IPS DF 4.7 (cell line): Measurements from ENCODE around the gene EPHA2.
"Not testable (repeated sequence)": the region's sequence is repeated elsewhere in the genome, so short reads cannot be mapped to it uniquely, and the experiment has no call there.

Source experiments
- DNase-seq: peaks from one replicate; pipeline ENCODE4 v3.0.0-alpha.2; 2013; ENCODE audit warnings: low spot score; ENCODE audit errors: extremely low read depth

The EPHA2 gene

DNA sequence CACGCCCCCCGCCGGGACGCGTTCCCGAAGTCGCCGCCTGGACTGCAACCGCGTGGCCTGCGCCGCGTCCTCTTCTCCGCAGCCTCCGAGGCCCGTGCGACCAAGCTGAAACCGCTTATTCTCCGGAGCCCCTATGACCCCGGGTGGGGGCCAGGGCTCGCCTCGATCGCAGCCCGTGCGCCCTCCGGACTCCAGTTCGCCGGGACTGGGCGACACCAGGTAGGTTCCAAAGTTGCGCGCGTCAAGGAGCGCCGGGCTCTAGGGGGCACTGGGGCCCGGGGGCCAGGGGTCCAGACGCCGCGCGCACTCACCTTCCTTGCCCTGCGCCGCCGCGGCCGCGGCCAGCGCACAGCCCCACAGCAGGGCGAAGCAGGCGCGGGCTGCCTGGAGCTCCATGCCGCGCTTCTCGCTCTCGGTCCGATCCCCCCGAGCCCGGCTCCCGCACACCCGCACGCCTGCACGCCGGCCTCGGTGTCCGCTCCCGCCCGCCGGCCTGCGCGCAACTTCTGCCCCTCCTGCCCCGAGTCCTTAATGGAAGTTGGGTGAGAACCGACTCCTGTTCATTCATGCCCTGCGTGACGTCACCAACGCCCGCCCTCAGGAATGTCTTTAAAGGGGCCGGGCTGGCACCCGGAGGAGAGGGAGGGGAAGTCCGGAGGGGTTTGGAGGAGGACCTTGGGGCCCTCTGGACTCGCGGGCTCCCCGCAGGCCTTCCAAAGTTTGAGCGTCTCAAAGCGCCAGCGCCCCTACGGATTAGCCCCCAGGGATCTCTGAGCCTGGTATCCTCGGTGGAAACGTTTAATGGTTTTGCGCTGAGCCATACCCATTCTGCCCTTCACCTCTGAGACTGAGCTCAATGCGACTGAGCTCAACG is at the start of gene EPHA2:
TSS of gene EPHA2 (minus strand) at position 533 of the 874 bp plus-strand sequence. CDS start at position 396, 137 bp downstream.
- DNase-seq, result no peak

DNA sequence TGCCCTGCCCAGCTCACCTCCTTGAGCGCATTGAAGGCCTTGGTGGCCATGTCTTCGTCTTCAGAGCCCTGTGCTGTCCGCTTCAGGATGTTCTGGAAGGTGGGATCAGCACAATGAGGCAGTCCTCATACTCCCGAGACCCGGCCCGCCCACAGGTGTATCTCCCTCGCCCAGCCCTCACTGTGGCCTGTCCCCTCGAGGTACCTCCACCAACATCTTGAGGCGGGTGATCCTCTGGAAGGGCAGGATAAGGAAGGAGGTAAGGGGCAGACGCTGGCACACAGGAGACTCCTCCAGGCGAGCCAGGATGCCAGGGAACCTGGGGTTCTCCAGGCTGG is 49.4 kb upstream of the EPHA2 start:
- DNase-seq, result no peak

DNA sequence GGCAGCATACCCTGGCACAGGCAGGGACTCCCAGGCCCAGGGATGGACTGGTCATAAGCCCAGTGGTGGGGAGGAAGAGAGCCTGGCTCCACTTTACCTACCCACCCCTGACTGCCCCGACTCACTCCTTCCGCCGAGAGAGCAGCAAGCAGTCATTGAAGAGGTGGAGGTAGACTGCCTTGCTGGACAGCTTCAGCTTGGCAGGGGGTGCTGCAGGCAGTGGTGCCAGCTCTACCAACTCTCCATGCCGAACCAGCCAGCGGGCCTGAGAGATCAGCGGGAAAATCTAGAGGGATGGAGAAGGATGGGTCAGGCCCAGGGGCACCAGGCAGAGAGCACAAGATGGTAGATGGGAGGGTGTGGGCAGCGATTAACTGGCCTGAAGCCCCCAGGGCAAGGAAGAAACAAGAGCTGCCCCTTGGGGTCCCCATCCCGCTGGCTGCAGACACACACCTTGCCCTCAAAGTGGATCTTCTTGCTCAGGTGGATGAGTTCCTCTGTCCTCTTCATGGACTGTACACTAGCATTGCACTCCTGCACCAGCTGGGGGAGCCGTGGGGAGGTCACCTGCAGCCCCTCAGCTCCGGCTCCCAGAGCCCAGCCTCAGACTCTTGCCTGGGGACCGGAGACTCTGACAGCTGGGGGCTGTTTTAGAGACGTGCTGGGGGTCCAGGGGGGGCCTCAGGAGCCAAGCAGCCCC is 48.9 kb upstream of the EPHA2 start:
- DNase-seq, result no peak

DNA sequence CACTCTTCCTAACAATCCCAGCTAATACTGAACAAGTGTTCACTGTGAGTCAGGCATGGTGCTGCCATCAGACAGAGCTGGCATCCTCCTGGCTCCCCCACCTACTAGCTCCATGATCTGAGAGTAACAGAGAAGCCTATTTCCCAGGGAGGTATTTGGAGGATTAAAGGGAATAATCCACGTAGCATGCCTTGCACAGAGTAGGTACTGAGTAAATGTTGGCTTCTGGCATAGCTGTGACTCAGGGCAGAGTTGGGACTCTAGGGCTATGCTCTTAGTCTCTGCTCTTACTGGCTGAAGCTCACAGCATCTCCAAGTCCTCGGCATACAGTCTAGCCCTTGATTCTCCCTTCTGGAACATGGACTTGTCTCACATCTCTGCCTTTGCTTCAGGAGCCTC is 48.3 kb upstream of the EPHA2 start:
- DNase-seq, result no peak

DNA sequence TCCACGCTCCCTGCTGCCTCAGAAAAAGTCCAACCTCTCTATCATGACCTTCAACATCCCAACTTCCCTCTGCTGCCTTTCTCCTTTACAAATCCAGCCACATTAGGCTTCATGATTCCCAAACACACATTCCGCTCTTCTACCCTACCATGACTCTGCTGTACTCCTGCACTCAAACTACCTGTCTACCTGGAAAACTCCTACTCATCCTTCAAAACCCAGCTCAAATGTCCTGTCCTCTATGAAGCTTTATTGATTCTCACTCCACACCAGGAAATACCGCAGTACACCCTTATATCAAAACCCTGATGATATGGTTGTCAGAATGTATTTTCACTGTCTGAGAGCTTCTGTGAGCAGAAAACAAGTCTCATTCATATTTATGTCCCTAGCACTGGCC is 47.7 kb upstream of the EPHA2 start:
- no peak for DNase-seq

DNA sequence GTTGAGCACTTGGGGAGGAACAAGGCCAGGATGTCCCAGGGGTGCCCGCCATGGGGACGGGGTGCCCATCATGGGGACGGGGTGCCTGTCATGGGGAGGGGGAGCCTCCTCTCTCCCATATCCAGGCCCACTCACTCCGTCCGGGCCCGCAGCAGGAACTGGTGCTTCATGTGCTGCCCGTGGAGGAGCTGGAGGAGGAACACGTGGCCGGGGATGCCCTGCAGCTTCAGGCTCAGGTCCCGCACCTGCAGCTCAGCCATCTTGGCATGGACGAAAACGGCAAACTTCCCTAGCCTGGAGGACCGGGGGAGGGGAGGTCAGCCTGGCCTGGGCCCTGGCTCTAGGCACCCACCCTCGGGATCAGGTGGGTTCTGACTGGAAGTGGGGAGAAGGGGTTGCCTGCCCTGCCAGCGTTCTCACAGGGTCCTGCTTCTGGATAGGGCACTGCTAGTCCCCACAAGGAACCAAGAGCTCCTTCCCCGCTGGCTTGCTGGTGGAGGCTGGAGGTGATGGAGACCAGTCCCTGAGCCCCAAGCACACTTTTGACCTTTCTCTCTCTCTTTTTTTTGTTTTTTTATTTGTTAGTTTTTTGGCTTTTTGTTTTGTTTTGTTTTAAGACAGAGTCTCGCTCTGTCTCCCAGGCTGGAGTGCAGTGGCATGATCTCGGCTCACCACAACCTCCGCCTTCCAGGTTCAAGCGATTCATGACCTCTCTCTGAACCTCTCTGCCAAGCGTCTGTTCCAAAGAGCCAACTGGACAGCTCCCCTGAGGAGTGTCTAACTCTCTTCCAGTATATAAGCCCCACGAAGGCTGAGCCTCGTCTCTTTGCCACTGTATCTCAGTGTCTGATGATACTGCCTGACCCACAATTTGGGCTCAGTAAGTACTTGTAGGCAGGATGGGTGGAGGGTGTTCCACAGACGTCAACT is 46.7 kb upstream of the EPHA2 start:
- no peak for DNase-seq

DNA sequence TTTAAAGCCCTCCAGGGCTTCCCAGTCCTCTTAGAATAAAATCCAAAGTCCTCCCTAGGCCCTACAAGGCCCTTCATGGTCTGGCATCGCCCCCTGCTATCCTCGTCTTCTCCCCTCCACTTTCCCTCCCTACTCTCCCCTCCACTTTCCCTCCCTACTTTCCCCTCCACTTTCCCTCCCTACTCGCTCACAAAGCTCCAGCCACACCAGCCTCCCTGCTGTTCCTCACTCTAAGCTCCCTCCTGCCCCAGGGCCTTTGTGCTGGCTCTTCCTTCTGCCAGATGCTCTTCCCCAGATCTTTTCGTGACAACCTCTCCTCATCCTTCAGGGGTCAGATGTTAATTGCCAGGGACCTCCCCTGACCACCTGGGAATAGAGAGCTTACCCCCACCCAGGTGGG is 43.8 kb upstream of the EPHA2 start:
- no peak for DNase-seq

DNA sequence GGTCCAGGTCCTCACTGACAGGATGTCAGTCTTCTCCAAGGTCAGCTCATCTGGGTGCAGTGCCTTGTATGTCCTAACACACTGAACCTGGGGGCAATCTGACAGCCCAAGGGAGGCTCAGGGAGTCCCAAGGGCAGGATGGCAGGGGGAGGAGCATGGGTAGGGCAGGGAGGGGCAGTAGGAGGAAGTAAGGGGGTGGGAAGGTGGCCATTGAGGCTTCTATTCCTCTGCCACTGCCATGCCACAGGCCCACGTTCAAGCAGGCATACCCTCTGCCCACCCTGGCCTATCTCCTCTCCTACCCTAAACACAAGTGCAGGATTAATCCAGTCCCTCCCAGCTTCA is 43.3 kb upstream of the EPHA2 start:
- no peak for DNase-seq

DNA sequence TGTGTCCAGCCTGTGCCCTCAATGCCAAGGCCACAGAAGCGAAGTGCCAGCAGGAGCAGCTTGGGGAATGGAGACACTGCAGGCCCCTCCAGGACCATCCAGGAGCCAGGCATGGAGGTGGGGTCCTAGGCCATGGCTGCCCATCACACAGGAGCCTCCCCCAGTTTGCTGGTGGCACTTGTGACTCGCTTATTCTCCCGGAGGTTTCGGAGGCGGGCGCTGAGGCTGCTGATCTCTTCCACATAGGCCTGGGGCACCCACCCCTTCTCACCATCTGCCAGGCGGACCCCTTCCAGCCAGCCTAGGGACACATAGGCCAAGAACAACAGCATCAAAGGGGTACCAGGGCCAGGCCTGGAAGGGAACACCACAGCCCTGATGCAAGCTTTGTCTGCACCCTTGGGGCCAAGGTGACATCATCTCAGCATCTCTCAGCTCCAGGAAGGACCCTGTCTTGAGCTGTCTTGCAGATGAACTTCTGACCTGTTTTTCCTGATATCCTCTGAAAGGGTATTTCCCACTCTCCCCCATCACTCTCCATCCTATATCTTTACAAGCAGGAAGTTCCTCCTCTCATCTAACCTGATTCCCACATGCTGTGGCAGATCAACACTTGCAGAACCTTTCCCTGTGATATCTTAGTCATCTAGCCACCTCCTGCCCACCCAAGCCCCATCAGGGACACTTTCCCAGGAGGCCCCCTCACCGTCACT is 42.7 kb upstream of the EPHA2 start:
- DNase-seq, result no peak

DNA sequence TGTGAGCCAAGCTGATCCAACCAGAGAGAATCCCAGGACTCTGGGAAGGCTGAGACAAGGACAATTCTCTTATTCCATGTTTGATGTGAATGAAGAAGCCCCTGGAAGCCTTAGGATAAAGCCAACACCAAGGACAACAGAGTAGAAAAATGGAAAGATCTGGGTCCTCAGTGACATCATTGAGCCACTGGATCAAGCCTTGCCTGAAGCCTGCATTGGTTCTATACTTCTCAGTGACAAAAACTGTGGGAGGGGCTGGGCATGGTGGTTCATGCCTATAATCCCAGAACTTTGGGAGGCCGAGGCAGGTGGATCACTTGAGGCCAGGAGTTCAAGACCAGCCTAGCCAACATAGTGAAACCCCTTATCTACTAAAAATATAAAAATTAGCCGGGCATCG is 41.0 kb upstream of the EPHA2 start:
- no peak for DNase-seq

DNA sequence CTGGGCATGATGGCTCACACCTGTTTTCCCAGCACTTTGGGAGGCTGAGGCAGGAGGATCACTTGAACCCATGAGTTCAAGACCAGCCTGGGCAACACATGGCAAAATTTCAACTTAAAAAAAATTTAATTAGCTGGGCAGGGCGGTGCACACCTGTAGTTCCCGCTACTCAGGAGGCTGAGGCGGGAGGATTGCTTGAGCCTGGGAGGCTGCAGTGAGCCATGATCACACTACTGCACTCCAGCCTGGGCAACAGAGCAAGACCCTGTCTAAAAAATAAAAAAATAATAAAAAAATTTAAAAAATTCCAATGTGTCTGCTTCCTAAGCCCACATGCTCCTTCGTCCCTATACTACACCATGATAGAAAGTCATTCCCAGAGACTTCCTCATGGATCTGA is 40.3 kb upstream of the EPHA2 start:
- not testable (repeated sequence) for DNase-seq

DNA sequence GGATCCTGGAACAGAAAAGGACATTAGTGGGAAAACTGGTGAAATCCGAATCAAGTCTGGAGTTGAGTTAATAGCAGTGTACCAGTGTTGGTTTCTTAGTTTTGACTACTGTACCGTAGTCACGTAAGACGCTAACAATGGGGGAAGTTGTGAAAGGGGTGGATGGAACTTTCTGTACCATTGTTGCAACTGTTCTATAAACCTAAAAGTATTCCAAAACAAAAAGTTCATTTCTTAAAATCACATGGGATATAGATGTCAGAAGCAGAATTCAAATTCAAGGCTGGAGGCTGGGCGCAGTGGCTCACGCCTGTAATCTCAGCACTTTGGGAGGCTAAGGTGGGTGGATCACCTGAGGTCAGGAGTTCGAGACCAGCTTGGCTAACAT is 39.6 kb upstream of the EPHA2 start:
- no peak for DNase-seq

DNA sequence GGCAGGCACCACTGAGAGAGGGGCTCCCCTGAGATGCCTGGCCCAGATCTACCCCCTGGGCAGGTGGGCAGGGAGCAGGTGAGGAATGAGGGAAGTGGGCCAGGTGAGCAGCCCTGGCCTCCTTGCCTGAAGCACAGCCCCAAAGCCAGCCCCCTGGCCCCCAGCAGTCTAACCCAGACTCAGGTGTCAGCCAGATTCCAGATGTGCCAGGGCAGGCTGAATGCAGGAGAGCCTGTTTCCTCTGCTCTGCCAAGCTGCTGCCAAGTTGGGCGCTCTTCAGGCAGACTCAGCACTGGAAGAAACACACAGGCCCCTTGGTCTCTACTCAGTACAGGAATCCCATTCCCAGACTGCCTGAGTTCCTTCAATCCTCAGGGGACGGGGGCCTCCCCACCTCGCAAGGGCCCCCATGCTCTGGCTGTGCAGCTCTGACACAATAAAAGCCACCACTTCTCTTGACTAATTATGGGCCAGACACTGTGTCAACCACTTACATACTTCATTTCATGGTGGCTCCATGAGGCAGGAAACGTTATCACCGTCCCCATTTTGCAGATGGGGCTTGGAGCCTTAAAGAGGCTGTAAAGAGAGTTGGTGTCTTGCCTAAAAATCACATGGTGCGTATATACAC is 36.2 kb upstream of the EPHA2 start:
- DNase-seq, result no peak

DNA sequence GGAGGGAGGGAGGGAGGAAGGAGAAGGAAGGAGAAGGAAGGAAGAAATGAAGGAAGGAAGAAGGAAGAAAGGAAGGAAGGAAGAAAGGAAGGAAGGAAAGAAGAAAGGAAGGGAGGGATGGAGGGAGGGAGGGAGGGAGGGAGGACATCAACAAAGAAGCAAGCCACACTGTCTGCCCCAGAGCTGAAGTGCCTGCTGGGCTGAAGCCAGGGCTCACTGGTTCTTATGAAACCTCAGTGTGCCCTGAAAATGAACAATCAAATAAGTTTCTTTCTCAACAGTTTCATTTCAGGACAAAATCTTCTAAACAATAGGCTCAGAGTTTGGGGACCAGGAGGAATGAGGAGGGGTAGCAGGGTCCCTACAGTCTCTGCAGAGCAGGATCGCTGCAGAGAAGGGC is 35.4 kb upstream of the EPHA2 start:
- no peak for DNase-seq

DNA sequence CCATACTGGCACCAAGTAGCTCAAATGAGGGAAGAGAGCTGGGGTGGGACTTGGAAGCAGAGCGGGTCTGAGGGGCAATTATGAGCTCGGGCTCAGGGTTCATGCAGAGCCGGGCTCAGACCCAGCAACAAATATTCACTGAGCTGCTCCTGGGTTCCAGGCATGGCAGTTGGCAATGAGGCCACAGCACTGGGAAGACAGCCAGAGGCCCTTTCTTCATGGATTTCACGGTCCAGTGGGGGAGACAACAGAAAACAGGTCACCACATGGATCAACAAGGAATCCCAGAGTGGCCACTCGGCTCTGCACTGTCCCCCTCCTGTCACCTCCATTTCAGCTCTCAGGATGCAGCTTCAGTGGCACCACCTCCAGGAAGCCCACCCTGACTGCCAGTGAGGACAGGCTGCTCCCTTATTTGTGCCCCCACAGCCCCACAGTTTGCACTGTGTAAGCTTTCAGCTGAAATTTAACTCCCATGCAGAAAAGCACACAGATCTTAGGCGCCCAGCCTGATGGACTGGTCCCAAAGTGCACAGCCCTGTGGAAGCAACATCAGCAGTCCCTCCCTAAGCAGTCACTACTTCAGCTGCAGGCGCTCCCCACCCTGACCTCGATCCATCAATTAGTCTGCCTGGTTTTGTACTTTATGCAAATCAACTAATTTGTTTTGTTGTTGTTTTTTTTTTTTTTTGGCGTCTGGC is 34.2 kb upstream of the EPHA2 start:
- DNase-seq, result no peak

DNA sequence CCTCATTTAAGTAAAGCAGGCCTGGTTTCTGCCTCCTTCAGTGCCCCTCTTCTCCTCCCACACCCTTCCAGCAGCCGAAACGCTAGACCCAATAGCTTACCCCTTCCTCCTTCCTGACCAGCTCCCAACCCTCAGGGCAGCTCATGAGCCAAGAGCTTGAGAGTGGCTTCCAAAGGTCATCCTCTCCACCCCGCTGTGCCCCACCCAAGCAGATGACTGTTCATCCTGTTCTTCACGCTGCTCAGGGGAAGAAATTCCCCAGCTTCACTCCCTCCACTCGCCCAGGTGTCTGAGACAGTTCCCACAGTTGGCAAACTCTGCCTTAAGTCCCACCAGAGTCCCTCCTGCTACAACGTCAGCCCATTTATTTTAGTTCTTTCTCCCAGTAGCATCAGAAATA is 33.1 kb upstream of the EPHA2 start:
- DNase-seq, result no peak

DNA sequence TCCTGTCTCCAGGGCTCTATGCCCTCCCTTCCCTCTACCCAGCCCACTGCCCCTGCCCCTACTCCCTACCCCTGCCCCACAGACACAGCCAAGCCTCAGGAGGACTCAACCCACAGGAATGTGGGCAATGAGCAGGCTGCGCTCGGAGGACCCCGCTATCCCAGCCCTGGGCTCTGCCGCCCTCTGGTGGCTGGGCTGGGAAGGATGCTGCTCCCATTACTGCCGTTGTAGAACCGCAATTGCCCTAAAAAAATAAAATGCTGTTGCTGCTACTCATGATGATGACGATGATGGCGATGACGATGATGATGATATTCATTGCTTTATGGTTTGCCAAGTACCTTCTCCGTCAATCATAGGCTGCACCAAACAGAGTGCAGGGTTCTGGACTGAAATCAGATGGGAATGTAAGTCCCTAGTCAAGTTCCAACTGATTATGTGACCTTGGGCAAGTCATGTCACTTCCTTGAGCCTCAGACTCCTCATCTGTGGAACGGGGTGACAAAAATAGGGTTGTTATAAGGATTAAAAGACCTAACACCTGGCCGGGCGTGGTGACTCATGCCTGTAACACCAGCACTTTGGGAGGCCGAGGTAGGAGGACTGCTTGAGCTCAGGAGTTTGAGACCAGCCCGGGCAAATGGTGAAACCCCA is 32.0 kb upstream of the EPHA2 start:
- DNase-seq, result peak; percentile 49

DNA sequence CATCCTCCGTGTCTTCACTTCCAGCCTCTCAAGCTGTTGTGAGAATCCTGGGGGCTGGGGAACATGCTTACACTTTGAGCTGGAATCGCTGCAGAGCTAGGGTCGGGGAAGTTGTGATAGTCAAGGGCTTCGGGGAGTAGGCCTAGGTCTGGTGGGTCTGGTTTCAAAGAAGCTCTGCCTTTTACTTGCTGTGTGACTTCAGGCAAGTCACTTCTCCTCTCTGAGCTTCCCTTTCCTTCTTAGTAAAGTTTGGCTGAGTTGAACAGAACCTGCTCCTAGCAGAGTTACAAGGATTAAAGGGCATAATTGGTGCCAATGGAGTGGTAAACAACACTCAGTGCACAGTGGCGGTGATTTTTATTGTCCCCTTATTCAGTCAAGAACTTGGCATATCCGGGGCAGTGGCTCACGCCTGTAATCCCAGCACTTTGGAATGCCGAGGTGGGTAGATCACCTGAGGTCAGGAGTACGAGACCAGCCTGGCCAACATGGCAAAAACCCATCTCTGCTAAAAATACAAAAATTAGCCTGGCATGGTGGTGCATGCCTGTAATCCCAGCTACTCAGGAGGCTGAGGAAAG is 30.9 kb upstream of the EPHA2 start:
- no peak for DNase-seq

DNA sequence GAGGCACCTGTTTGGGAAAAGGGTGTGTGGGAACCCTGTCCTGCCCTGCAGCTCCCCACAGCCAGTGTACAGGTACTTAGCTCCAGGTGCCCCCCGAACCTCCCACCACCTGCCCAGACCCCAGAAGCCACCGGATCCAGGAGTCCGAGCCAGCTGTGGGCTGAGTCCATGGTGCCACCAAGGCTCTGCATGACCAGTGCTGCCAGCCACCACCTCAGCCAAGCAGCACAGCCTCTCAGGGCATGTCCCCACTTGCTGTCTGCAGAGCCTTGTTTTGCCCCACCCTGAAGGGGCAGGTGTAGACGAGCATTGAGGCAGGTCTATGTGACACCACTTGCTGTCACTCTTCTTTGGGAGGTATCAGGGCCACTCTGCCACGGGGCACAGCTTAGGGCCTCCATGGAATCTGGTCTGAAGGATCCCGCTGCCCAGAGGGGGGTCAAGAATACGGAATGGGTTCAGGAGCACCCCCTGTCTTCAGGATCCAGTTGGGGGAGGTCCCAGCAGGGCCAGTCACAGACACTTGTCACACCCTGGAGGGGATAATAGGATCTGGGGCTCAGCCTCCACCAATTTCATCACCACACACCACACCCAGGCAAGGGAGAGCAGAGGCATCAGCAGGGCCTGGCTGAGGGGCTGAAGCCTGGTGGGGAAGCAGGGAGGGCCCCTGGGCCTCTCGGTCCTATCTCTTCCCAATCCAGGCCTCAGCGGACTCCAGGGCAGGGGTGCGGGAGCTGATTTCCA is 28.9 kb upstream of the EPHA2 start:
- no peak for DNase-seq
